Panc1 (cell line): ENCODE data around the gene FAM43B. TPM values are rescaled to one million over a fixed set of nuclear protein-coding genes. Genes with fewer than 3 reads are reported as not detected.

Experiments used
- ATAC-seq: fragments of 200-7000 bp; cut with Tn5 transposase; 2 replicates; pipeline ENCODE4 v1.9.1; 2020; ENCODE audit warnings: mild to moderate bottlenecking, moderate library complexity
- BruUV-seq: library from RNA; stranded (reverse); fragments of 400-500 nt; replicated peaks from 2 replicates; lab custom pipeline; 2021; lab: Mats Ljungman, UMichigan
- CTCF ChIA-PET: fragments of 300-600 bp; sonication (Branson Sonifier 250); formaldehyde crosslinking; loops from one replicate; lab custom pipeline; 2022; ENCODE audit warnings: antibody characterized with exemption; lab: Charles Lee
- POLR2A ChIA-PET: fragments of 300-600 bp; sonication (Branson Sonifier 250); formaldehyde crosslinking; loops from one replicate; lab custom pipeline; 2022; ENCODE audit warnings: antibody characterized with exemption; lab: Charles Lee
- DNase-seq: peaks from one replicate; pipeline ENCODE4 v3.0.0-alpha.2; 2010; ENCODE audit warnings: low read depth, low spot score
- H3K27ac ChIP-seq: 2 replicates; pipeline ENCODE4 v1.5.1; 2011; ENCODE audit warnings: mild to moderate bottlenecking, low read length, inconsistent platforms
- H3K27me3 ChIP-seq: fragments of 200-500 bp; sonication (Bioruptor generic); 2 replicates; pipeline ENCODE4 v1.6.0; 2014; ENCODE audit warnings: low read length, inconsistent platforms; ENCODE audit not compliant: control insufficient read depth, insufficient read depth
- H3K36me3 ChIP-seq: fragments of 200-500 bp; sonication (Bioruptor generic); 2 replicates; pipeline ENCODE4 v1.5.1; 2014; ENCODE audit warnings: inconsistent platforms, mild to moderate bottlenecking, low read length, moderate library complexity; ENCODE audit not compliant: control insufficient read depth, insufficient read depth
- H3K4me1 ChIP-seq: 2 replicates; pipeline ENCODE4 v1.5.1; 2011; ENCODE audit warnings: inconsistent platforms, mild to moderate bottlenecking, low read length, moderate library complexity; ENCODE audit not compliant: control insufficient read depth, insufficient read depth
- H3K4me3 ChIP-seq, 2 experiments: 2 replicates each; pipeline ENCODE4 v1.5.1; 2011 to 2012; ENCODE audit warnings: low read depth in 2 of 2, low read length in 2 of 2, mild to moderate bottlenecking in 2 of 2, inconsistent platforms in 1 of 2, moderate library complexity in 1 of 2
- H3K9me3 ChIP-seq: fragments of 200-500 bp; sonication (Bioruptor generic); 2 replicates; pipeline ENCODE4 v1.5.1; 2014; ENCODE audit warnings: low read depth, mild to moderate bottlenecking, inconsistent platforms, low read length, moderate library complexity; ENCODE audit not compliant: control insufficient read depth, insufficient read depth
- POLR2AphosphoS5 ChIP-seq: IDR thresholded peaks from 2 replicates; pipeline ENCODE4 v1.6.1; 2012; ENCODE audit warnings: mild to moderate bottlenecking, low read depth, low read length, moderate library complexity
- SIN3A ChIP-seq: IDR thresholded peaks from 2 replicates; pipeline ENCODE4 v1.6.1; 2012; ENCODE audit warnings: low read depth, mild to moderate bottlenecking, low read length, moderate library complexity, borderline replicate concordance; ENCODE audit not compliant: insufficient read depth
- TCF7L2 ChIP-seq: IDR thresholded peaks from 2 replicates; pipeline ENCODE4 v1.6.1; 2011; ENCODE audit warnings: mild to moderate bottlenecking, low read depth, low read length, inconsistent platforms
- in situ Hi-C: cut with HindIII; loops from 2 replicates; pipeline ENCODE4 v1.10.0; 2016; ENCODE audit warnings: low sequenced_read_pairs, low pct_unique_long_range_greater_than_20kb
- intact Hi-C: fragments of 100-400 bp; cut with micrococcal nuclease; formaldehyde crosslinking; loops from one replicate; pipeline ENCODE4 v1.10.0; 2022; ENCODE audit not compliant: unreplicated experiment
- total RNA-seq: library from RNA; stranded (reverse); gene quantifications from one replicate; pipeline ENCODE4 v1.2.1, GENCODE V29; 2021; ENCODE audit not compliant: unreplicated experiment
- TF ChIP-seq, protein P1 (sequence below), 2 experiments: IDR thresholded peaks; 2 replicates each; pipeline ENCODE4 v1.6.1; 2011 to 2012; ENCODE audit warnings: low read depth in 2 of 2, control low read depth in 1 of 2, low read length in 1 of 2, mild to moderate bottlenecking in 1 of 2, moderate library complexity in 1 of 2; ENCODE audit not compliant: insufficient read depth in 1 of 2
- TF ChIP-seq, protein P2 (sequence below): fragments of 450-650 bp; IDR thresholded peaks from 2 replicates; pipeline ENCODE4 v1.5.1; 2017; ENCODE audit warnings: mild to moderate bottlenecking

The FAM43B gene
- total RNA-seq, 1 experiment from 2014 or later = 3.0 TPM

DNA sequence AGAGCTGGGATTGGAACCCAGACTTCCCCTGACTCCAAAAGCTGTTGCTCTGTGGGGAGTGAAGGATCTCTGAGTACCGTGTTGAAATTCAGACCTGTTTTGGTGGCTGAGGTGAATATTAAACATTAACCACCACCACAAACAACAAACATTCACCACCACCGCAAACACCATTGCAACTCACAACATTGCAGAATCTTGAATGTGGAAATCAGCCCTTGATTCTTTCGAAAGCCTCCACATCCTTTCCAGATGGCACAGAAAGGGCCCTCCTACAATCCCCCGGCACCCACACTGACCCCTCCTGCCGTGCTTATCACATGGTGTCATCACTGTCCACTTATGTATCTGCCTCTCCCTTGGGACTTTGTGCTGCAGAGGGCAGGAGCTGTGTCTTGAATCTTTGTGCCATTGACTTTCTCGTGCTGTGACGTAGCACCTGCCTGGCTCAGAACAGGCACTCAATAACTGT, 38.0 kb downstream of the FAM43B start:
- DNase-seq (no peak), ATAC-seq (no peak)
- no peaks in the 10 kb centered on the region for H3K9me3 ChIP-seq
- TF ChIP-seq TCF7L2 = no peak
- intact Hi-C loops (no loop called here), in situ Hi-C loops (no loop called here)
- ChIA-PET POLR2A (interaction anchor here (0.6 kb wide), 1 partner anchor 149 kb away, joined by 3 read pairs; no protein-coding TSS in a partner anchor), CTCF (no interaction called here)
- H3K36me3 ChIP-seq = no peaks in the 10 kb centered on the region
- H3K4me3 ChIP-seq = no peak overlapping the region
- no TSS peak for BruUV-seq
- H3K4me1 ChIP-seq = peaks cover 3% of the 10 kb centered on the region; the same call in 1 of the 2 replicates
- H3K27ac ChIP-seq = no peak overlapping the region
- no peaks in the 10 kb centered on the region for H3K27me3 ChIP-seq

DNA sequence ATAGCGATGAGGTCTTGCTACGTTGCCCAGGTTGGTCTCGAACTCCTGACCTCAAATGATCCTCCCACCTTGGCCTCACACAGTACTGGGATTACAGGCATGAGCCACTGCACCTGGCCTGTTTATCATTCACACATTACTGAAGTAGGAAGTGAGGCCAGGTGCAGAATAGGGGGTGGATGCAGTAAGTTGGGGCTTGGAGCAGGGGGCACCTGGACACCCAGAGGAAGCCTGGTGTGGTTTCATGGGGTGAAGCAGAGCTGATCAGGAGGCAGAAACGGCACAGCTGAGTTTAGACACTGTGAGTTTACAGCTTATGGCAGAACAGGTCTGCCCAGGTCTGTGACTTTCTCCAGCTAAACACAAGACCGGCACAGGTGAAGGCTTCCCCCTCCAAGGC, 41.4 kb downstream of the FAM43B start:
- Histone ChIP-seq H3K4me1 (peaks cover 3% of the 10 kb centered on the region; the same call in 1 of the 2 replicates), H3K27me3 (no peaks in the 10 kb centered on the region), H3K4me3 (no peak overlapping the region), H3K36me3 (no peaks in the 10 kb centered on the region), H3K27ac (no peak overlapping the region), H3K9me3 (no peaks in the 10 kb centered on the region)
- DNase-seq (no peak), ATAC-seq (no peak)
- TF ChIP-seq TCF7L2 (no peak), POLR2AphosphoS5 (no peak), SIN3A (no peak)
- TF ChIP-seq, protein P1, sequence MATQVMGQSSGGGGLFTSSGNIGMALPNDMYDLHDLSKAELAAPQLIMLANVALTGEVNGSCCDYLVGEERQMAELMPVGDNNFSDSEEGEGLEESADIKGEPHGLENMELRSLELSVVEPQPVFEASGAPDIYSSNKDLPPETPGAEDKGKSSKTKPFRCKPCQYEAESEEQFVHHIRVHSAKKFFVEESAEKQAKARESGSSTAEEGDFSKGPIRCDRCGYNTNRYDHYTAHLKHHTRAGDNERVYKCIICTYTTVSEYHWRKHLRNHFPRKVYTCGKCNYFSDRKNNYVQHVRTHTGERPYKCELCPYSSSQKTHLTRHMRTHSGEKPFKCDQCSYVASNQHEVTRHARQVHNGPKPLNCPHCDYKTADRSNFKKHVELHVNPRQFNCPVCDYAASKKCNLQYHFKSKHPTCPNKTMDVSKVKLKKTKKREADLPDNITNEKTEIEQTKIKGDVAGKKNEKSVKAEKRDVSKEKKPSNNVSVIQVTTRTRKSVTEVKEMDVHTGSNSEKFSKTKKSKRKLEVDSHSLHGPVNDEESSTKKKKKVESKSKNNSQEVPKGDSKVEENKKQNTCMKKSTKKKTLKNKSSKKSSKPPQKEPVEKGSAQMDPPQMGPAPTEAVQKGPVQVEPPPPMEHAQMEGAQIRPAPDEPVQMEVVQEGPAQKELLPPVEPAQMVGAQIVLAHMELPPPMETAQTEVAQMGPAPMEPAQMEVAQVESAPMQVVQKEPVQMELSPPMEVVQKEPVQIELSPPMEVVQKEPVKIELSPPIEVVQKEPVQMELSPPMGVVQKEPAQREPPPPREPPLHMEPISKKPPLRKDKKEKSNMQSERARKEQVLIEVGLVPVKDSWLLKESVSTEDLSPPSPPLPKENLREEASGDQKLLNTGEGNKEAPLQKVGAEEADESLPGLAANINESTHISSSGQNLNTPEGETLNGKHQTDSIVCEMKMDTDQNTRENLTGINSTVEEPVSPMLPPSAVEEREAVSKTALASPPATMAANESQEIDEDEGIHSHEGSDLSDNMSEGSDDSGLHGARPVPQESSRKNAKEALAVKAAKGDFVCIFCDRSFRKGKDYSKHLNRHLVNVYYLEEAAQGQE (IDR thresholded peaks at IDR 0.05; ENCODE audit: insufficient read depth in 1 of 2, low read depth in 2 of 2, low read length in 1 of 2) = no peak
- TF ChIP-seq, protein P2, sequence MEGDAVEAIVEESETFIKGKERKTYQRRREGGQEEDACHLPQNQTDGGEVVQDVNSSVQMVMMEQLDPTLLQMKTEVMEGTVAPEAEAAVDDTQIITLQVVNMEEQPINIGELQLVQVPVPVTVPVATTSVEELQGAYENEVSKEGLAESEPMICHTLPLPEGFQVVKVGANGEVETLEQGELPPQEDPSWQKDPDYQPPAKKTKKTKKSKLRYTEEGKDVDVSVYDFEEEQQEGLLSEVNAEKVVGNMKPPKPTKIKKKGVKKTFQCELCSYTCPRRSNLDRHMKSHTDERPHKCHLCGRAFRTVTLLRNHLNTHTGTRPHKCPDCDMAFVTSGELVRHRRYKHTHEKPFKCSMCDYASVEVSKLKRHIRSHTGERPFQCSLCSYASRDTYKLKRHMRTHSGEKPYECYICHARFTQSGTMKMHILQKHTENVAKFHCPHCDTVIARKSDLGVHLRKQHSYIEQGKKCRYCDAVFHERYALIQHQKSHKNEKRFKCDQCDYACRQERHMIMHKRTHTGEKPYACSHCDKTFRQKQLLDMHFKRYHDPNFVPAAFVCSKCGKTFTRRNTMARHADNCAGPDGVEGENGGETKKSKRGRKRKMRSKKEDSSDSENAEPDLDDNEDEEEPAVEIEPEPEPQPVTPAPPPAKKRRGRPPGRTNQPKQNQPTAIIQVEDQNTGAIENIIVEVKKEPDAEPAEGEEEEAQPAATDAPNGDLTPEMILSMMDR = no peak
- POLR2A ChIA-PET = no interaction called here
- in situ Hi-C loops (no loop called here), intact Hi-C loops (no loop called here)
- no TSS peak for BruUV-seq
- CTCF ChIA-PET = interaction anchor here (0.6 kb wide), 1 partner anchor 19 kb away, joined by 4 read pairs; no protein-coding TSS in a partner anchor

DNA sequence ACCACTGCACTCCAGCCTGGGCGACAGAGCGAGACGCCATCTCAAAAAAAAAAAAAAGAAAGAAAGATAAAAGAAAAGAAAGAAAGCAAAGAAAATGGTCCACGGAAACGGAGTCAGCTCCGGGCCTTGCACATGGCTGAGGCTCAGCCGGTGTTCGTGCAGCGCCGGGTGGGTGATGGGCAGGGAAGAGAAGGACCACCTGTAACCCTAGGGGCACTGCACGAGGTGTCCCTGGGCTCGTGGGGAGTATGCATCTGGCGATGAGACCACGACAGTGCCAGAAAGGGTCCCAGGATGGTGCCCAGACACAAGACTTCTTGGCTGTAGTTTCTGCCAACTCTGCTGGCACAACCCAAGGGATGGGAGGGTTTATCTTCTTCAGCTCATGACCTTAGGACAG, 42.4 kb downstream of the FAM43B start:
- ChIA-PET POLR2A (interaction anchor here (0.5 kb wide), 1 partner anchor 11 kb away, joined by 7 read pairs; no protein-coding TSS in a partner anchor), CTCF (no interaction called here)
- TF ChIP-seq, protein P1 (IDR thresholded peaks at IDR 0.05; ENCODE audit: insufficient read depth in 1 of 2, low read depth in 2 of 2, low read length in 1 of 2) = no peak
- no peak for TF ChIP-seq SIN3A
- no peak for TF ChIP-seq TCF7L2
- no peak for TF ChIP-seq POLR2AphosphoS5
- TF ChIP-seq, protein P2 = no peak
- no TSS peak for BruUV-seq
- H3K36me3 ChIP-seq = no peaks in the 10 kb centered on the region
- H3K27ac ChIP-seq = no peak overlapping the region
- intact Hi-C loops = no loop called here
- no peaks in the 10 kb centered on the region; the same call in 1 of the 2 replicates for H3K4me1 ChIP-seq
- H3K9me3 ChIP-seq = no peaks in the 10 kb centered on the region
- no peaks in the 10 kb centered on the region for H3K27me3 ChIP-seq
- DNase-seq (no peak), ATAC-seq (no peak)
- in situ Hi-C loops = no loop called here
- no peak overlapping the region for H3K4me3 ChIP-seq
